CD4-positive, alpha-beta T cell treated with Interferon gamma for 1 hour (primary cell): ENCODE results near the gene FAM83B.
"Not testable (repeated sequence)": the region's sequence is repeated elsewhere in the genome, so short reads cannot be mapped to it uniquely, and the experiment has no call there.

ENCODE experiments used
- DNase-seq: peaks from one replicate; pipeline ENCODE4 v3.0.0-alpha.2; 2020

Gene FAM83B

DNA sequence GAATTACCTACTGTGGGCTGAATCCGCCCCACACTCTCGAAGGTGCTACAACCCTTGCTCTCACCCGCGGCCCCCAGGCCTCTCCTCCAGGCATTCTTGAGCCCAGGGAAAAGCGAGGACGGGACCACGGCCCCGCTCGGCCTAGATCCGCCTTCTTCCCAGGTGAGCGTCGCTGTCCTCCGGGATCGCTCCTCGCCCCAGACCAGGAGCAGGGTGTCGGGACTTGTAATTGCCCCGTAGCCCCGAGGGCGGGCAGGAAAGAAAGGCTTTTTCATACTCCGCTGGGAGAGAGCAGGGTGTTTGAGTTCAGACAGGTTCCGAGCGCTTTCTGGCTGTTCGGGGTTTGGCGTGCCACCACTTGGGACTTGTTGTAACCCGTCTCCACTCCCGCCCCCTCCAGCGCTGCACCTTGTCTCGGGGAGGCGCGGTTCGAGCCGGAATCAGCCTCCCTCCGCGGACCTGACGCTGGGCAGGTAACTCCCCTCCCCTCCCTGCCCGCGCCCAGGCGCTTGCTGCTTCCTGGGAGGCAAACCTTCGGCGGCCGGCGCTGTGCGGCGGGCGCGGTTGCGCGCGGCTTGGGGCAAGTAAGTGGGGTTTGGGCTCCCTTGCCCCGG is at the start of gene FAM83B:
Gene FAM83B, plus strand, starts transcription at position 529 of the 614 bp plus-strand sequence. CDS start 23,476 bp downstream, outside the sequence.
- no peak for DNase-seq

- DNase-seq: not testable (repeated sequence)
Observed at GRCh38 chr6:54796918-54797317, 49.7 kb upstream of the FAM83B start.

DNA sequence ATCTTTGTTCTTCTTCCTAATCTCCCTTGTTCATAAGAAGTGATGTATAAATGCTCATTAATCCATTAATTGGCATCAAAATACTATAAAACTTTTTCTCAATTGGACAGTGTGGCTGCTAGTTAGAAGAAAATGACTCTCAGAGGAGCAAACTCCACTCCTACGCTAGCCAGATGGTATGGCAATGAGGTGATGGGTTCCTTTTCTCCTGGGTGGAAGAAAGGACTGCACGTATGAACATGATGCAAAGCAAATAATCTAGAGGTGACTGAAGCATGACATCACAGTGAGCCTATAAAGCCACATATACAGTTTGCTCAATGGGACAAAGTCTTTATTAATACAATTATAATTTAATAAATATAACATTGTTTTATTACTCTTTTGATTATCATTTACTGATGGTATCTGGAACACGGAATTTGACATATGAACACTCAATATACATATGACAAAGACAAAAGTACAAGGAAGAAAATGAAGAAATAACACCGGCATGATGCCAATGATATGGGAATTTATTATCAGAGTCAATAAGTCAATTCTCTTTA is 46.4 kb upstream of the FAM83B start:
- DNase-seq: no peak

- no peak for DNase-seq
Observed at GRCh38 chr6:54801244-54801643, 45.3 kb upstream of the FAM83B start.

DNA sequence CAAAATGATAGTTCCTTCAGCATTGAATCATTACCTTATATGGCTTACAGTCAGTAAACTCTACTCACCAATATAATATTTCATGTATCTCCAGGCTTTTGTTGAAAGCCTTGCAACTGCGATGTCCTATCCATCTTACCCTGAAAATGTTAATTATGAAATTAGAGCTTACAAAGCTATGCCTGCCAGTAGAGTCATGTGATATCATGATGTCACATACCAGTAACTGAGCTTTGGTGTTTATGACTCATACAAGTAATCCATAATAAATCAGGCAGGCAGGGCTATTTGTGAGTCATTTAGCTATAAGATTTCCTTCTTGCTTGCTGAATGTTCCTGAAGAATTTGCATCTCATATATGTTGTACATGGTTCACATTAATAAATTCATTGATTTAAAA is 44.9 kb upstream of the FAM83B start:
- DNase-seq: no peak

DNA sequence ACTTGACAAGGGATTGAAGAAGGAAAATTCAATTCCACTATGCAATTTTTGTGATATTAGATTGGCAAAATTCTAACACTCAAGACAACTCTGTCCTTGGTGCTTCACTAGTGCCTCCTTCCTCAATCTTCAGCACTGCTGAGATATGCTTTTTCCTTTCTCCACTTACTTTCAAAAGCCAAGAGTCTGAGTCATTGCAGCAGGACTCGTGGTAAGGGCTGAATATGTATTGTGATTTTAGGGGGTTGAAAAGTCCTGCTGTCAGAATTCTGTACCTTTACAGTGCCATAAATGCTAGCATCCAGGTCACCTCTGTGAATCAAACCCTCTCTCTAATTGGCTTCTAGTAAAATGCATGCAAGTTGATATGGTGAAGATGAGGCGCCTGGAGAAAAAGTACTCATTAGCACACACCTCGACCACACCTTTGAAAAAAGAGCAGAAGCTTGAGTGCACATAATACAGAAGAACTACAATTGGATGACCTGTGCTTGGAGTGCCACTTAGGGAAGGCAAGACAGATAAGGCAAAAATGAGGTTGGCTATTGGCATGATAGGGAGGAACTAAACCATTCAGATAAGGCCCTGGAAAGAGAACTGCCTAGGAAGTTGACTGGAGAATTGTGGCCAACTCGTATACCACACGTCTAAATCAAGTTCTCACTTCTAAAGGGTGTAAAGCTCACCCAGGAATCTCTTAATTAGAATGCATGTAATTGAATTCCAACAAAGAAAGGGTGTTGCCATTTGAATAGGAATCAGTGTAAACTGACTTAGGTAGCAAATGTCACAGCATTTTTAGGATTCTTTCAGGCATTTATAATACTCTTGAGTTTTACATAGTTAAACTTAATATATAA is 43.6 kb upstream of the FAM83B start:
- DNase-seq: no peak

DNA sequence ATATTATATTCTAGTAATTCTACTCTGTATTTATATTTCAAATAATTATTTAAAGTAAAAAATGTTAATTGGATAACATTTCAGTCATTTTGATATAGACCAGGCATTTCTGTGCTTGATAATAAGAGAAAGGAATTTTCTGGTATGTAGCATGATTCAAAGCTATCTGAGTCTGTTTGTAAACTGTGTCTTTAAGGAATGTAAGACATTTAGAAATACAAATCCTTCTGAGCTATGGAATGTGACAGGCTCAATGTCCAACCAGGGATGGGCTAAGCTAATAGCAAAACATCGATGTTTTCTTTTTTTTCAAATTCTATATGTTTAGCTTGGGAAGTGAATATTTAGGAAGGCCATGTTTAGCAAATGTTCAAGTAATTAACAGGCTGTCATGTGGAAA is 41.5 kb upstream of the FAM83B start:
- no peak for DNase-seq

DNA sequence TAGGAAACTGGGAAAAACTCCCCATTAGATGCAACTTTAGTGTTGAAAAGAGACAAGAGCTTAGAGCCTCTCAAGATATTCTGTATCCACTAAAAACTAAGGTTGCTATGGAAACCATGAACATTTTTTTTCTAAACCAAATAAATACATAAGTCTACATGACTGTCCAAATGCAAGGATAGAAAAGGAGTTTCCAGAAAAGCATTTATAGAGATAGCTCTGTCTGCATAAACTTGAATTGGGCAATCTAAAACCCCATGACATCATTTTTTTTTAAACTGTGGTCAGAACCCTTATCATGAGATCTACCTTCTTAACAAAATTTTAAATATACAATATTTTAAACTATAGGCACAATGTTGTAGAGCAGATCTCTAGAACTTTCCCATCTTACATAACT is 36.4 kb upstream of the FAM83B start:
- DNase-seq: no peak

GRCh38 chr6:54813892-54814291 is 32.7 kb upstream of the FAM83B start:
- DNase-seq: no peak

DNA sequence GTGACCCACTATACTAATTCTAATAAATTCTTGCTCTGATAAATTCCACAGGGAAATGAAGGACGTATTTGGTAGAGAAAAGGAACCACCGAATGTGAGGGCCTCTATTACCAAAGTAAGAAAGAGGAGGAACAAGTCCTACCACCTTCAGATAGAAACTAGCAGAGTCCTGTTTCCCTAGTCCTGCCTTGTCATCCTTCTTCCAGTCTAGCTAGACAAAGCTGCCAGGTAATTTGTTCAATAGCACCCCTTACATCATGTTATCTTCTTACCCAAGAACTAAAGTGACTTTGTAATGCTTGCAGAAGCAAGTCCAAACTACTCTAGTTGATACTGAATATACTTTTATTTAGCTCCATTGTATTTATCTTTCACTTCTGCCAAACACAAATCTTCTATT is 29.3 kb upstream of the FAM83B start:
- no peak for DNase-seq

DNA sequence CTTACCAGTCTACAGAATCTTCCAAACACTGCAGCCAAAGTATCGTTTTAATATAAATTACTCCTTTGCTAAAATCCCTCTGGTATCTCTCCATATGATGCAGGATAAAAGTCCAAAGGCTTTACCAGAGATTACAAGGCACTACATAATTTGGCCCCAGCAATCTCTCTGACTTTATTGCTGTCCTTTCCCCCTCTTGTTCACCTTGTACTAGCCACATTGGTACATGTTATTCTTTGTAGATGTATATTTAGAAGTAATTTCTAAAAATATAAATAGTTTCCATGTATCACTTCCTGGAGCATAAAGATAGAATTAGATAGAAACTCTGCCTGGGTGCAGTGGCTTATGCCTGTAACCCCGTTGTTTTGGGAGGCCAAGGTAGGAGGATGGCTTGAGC is 28.7 kb upstream of the FAM83B start:
- no peak for DNase-seq

DNA sequence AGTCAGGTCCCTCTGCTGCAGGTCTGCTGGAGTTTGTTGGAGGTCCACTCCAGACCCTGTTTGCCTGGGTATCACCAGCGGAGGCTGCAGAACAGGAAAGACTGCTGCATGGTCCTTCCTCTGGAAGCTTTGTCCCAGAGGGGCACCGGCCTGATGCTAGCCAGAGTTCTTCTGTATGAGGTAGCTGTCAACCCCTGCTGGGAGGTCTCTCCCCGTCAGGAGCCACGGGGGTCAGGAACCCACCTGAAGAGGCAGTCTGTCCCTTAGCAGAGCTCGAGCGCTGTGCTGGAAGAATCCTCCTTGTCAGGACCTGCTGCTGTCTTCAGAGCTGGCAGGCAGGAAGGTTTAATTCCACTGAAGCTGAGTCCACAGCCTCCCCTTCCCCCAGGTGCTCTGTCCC is 22.3 kb upstream of the FAM83B start:
- not testable (repeated sequence) for DNase-seq

DNA sequence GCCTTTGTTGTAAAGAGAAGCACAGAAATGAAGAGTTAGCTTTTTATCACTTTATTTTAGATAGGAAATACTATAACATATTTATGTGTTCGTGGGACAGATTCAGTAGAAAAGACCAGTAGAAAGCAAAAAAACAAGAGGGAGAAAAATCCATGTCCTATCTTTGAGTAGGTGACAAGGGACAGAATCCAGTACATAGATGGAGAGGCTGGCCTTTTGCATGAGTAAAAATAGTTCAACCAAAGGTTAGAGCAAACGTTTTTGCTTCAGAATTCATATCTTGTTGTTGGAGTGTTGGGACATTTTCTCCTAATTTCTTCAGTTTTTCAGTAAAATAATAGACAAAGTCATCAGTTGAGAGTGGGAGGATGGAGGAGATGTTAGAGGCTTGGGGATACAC is 19.6 kb upstream of the FAM83B start:
- no peak for DNase-seq

- DNase-seq: no peak
Observed at GRCh38 chr6:54830216-54830615, 16.4 kb upstream of the FAM83B start.

DNA sequence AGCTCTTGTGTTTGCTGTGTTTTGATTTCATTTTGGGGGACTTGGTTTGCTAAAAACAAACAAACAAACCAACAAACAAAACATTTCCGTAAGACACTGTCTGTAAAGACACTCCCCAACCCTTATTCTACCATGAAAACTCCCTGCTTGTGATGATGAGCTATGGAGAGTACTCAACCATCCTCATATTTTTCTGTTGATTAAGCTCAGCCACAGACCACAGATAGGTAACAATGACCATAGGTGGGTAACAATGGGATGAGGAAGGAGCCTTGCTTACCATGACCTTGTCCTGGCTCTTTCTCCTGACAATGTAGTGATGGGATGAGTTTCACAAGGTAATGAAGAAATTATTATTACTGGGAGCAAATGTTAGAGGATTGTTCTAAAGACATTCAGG is 11.4 kb upstream of the FAM83B start:
- DNase-seq: no peak

DNA sequence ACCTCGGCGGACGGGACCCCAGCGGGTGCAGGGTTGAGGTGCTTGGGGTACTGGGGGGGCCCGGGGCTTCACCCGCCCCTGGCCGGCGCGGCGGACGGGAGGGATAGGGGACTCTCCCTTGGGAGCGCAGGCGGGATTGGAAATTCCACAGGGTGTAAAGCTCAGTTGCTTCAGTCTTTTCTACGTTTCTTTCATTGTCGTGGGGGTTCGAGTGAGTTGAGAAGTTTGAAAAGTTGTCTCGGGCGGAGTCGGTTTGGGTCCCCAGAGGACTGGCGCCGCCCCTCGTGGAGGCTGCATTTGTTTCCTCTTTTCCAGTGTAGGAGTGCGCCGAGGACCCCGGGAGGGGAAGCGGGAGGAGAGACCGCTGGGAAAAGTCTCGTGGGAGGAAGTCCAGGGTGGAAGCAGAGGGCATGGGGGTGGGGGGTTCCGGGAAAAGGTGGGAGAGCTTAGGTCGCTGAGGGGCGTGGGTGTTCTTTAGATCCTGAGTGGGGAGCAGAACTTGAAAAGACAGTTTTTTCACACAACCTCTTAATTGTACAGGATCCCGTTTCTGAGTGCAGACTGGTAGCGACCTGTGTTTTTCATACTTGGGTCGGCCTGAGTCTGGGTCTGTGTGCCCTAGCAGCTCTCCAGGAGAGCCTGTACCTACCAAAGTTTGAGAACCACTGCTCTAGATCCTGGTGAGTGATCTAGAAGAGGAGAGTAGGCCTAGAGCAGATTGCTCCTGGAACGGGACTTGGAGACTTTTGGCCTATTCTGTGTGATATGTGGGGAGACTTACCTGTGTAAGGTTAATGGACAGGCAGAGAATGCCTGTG is 495 bp downstream of the FAM83B start:
- DNase-seq: no peak

DNA sequence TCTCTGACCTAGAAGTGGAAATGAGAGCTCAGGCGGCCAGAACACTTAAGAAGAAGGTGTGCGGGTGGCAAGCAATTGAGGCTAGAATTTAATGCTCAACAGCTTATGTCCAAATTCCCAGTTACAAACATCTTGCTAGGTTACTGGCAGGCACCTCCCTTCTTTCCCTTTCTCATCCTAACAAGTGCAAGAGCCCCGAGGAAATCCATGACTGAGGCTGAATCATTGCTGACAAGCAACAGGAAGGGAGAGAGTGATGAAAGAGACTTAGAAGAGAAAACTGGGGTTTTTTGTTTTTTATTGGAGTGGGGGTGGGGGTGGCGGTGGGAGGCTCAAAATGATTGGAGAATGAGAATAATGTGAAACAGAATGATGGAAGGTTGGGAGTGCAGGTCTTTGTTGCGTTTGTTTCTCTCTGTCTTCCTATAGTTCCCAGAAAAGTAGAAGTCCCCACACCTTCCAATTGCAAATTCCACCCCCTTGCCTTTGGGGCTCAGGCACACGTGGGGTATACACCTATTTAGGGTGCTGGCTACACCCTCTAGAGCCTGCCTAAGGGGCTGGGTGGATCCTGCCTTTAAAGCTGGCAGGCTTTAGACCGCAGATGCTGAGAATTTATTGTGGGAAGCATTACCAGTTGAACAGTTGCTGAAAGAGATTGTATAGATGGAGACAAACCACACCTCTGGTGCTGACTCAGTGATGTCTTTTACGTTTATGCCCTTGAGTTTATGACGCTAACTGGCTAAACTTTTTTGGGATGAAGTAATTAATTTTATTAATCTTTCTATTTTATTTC is 1.4 kb downstream of the FAM83B start:
- DNase-seq: no peak

- no peak for DNase-seq
Observed at GRCh38 chr6:54850114-54850513, 3.5 kb downstream of the FAM83B start.

- no peak for DNase-seq
Observed at GRCh38 chr6:54856129-54856528, 9.6 kb downstream of the FAM83B start.

DNA sequence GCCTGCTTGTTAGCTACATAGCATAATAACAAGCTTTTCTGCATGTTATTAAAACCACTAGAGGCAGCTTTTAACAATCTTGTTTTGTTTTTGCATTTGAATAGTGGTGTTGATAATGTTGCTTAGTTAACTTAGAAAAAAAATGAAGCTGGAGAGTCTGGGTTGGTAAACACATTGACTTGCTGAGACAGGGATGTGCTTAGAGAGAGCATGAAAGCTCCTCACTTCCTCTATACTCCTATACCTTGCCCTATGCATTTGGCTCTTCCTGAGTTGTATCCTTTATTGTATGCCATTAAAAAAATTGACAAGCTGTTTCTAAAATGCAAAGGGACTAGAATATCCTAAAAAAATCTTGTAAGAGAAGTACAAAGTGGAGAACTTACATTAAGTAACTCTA is 13.6 kb downstream of the FAM83B start:
- no peak for DNase-seq

DNA sequence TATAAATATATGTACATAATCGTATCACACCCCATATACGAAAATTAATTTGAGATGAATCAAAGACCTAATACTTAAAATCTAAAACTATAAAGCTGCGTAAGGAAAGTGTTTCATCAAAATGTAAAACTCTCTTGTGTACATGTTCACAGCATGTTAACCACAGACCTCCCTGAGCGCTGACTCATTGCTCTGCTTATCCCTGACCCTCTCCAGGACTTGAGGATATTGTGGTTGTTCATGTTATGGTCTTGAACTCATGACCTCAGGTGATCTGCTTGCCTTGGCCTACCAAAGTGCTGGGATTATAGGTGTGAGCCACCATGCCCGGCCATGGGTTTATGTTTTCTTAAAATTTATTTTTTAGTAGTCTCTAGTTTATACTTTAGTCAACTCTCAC is 14.2 kb downstream of the FAM83B start:
- no peak for DNase-seq

DNA sequence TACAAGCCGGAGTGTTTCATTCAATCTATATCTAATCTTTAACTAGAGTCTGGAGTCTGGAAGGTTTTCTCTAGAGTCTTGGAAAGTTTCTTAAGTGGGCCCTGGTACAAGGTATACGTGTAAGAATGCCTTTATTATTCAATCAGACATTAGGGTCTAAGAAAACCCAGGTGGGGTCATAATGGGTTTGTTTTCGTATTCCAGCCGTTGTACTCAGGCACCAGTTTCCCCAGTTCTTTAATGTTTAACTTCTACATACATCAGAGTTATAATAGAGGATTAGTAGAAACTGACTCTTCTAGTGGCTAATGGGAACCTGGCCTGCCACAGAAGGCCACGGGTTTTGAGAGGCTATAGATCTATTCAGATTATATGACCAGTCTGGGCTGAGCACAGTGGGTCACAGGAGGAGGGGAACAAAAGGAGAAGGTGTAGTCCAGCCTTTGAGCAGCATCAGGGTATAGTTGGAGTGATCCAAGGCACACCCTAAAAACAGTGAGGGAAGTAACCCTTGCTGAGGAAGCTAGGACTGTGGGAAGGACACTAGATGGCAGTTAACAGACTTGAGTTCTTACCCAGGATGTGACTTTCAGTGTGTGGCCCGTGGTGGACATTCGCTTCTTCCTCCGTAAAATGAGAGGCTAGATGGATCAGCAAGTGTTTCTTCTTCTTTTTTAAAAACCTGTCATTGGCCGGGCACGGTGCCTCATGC is 15.5 kb downstream of the FAM83B start:
- DNase-seq: no peak
